Fibroblast of upper back skin (primary cell): Measurements from ENCODE around the gene PAFAH1B2.
"Not testable (repeated sequence)": the region's sequence is repeated elsewhere in the genome, so short reads cannot be mapped to it uniquely, and the experiment has no call there.

Source experiments
- DNase-seq: peaks from one replicate; pipeline ENCODE4 v3.0.0-alpha.2; 2013

Gene PAFAH1B2

GRCh38 chr11:117175781-117176180, 31.7 kb downstream of the PAFAH1B2 start:
- no peak for DNase-seq

DNA sequence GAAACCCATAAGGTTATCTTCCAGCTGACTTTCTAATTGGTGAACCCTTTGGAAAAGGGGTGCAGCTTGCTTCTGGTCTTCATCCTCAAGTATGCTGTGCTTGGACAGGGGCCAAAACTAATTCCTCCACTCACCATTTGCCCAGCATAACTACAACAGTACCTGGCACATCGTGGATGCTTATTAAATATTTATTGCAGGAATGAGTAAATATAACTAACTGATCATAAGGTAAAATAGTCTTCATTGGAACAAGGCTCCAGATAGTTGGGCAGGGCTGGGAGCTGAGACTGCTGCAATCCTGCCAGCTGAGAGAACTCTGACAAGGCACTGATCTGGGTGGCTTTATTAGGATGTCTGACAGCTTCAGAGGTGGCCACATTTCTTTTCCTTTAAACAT, 32.1 kb downstream of the PAFAH1B2 start:
- no peak for DNase-seq

DNA sequence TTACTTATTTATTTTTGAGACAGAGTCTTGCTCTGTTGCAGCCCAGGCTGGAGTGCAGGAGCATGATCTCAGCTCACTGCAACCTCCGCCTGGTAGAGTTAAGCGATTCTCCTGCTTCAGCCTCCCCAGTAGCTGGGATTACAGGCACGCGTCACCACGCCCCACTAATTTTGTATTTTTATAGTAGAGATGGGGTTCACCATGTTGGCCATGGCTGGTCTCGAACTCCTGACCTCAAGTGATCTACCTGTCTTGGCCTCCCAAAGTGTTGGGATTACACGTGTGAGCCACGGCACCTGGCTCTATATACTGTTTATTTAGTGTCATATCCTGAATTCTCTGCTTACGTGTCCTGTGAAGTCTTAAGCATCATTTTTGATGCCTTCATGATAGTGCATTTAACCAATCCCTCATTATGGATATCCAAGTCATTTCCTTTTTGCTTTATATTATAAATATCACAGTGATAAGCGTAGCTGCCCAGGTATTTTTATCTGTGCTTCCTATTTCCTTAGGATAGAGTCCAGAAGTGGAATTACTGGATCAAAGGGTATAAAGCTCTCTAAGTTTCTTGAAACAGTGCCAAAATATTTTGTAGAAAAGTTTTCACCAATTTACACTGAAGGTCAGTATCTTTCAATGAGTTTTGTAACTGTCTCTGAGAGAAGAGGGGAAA, 33.6 kb downstream of the PAFAH1B2 start:
- DNase-seq: no peak

DNA sequence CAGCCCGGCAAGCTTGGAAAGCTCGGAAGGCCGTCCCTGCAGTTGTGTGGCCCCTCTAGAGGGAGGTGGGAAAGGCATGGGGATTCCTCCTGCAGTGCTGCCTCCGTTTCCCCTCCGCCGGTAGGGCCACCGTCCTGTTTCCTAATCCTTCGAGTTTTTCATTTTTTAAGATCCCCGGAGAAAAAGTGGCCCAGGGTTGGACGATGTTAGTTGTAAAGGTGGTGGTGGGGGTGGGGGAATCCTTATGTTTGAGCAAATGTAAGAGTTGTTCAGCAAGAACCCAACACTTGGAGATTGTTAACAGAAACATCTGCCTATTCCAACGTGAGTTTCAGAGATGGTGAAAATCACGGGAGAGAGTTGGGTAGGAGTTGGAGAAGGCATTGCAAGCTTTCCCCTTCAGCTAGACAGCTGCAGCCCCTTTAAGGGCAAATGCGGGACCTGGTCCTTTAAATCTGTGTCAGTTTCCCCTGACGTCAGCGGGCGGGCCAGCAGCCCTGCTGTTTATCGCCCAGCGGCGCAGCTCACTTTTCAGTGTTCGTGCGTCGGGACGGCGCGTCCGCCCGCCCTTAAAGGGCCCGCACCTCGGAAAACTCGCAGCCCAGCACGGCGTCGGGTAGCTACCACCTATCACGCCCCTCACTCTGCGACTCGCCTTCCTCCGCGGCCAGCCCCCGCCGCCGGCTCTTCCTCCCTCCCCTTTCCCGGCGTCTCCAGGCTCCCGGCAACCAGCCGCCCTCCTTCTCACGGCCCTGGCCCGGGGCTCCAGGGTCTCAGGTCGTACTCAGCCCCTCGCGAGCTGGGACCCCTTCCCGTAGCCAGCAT, 34.3 kb downstream of the PAFAH1B2 start, which contains the start of gene SIDT2:
Gene SIDT2 (plus strand): TSS at position 534 of the 825 bp plus-strand sequence. CDS start 521 bp downstream, outside the sequence.
- DNase-seq: peak; percentile 93

GRCh38 chr11:117179048-117179999, 35.2 kb downstream of the PAFAH1B2 start:
- peak; percentile 54 for DNase-seq

DNA sequence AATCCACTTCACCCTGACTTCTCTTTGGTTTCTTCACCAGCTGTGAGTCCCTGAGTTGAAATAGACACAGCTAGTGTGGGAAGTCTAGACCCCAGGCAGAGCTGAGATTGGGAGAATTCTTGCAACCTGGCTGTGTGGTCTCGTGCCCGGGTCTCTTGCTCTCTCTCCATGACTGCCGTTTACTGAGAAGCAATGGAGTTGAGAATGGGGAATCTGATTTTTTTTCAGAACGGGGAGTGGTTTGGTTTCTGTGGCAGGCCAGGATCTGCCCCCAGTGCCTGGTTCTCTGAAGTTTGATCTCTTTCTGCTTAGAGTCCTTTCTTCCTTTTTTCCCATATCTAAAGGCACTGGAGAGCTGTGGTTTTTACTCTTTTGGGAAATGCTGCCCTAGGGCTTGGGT, 35.9 kb downstream of the PAFAH1B2 start:
- peak; percentile 12 for DNase-seq

DNA sequence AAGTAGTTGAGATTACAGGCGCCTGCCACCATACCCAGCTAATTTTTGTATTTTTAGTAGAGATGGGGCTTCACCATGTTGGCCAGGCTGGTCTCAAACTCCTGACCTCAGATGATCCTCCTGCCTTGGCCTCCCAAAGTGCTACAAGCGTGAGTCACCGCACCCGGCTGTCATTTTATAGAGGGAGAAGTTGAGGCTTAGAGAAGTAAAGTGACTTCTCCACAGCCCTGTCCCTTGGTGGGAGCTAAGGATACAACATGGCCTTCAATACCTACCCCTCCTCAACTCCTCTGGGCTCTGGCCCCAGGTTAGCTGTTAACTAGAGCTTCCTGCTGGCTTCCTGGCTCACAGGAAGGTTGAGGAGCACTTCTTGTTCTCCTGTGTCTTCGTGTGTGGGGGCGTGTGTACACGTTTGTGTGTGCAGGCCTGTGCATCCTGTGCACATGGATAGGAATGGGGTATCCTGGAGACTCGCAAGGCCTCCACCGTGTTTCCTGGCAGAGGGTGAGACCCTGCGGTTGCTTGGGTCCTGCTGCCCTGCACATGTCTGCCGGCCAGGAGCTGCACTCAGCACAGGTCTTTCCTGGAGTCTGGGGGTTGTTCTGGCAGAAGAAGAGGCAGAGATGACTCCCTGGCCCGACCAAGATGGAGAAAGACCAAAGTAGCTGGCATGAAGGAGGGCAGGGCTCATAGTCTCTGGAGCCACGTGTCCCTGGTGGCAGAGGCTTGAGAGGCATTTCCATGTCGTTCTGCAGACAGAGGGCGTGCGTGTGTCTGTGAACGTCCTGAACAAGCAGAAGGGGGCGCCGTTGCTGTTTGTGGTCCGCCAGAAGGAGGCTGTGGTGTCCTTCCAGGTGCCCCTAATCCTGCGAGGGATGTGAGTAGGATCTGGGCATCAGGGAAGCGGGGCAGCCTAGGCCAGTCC, 36.8 kb downstream of the PAFAH1B2 start:
- DNase-seq: peak; percentile 62

GRCh38 chr11:117181586-117182550, 37.8 kb downstream of the PAFAH1B2 start:
- DNase-seq: no peak

GRCh38 chr11:117182551-117182935, 38.5 kb downstream of the PAFAH1B2 start:
- DNase-seq: no peak

DNA sequence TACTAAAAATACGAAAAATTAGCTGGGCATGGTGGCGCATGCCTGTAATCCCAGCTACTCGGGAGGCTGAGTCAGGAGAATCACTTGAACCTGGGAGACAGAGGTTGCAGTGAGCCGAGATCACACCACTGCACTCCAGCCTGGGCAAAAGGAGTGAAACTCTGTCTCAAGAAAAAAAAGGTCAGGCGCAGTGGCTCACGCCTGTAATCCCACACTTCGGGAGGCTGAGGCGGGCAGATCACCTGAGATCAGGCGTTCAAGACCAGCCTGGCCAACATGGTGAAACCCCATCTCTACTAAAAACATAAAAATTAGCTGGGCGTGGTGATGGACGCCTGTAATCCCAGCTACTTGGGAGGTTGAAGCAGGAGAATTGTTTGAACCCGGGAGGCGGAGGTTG, 39.1 kb downstream of the PAFAH1B2 start:
- not testable (repeated sequence) for DNase-seq

DNA sequence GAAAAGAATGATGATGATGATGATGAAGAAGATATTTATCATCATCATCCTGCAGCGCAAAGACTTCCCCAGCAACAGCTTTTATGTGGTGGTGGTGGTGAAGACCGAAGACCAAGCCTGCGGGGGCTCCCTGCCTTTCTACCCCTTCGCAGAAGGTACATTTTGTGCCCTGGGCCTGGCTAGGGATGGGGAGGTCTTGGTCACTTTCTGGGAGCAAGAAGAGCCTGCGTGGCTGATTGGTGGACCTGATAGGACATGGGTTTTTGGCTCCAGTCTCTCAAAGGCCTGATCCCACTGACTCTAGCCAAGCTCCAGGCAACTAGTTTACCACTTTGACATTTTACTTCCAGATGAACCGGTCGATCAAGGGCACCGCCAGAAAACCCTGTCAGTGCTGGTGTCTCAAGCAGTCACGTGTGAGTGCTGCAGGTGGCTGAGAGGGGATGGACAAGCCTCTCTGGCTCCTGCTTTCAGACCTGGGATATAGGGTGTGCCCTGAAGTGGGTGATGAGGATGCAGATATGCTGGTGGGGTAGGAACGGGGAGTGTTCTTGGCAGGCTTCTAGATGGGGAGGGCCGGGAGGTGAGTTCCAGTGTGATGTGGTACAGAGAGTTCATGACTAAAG, 39.8 kb downstream of the PAFAH1B2 start:
- DNase-seq: no peak

GRCh38 chr11:117185736-117186430, 41.8 kb downstream of the PAFAH1B2 start:
- no peak for DNase-seq

DNA sequence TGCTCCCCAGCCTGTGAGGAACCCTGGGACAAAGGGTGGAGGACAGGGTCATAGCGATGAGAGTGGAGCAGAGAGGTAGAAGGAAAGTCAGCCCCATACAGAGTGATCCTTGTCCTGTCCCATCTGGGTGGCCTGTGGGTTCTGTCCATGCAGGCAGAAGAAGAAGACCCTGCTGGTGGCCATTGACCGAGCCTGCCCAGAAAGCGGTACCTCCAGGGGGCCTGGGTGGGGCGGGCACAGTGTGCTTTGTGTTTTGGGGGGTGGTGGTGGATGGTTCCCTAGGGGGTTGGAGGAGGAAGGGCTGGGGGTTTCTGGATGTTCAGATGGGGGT, 42.3 kb downstream of the PAFAH1B2 start:
- DNase-seq: no peak

- no peak for DNase-seq
Observed at GRCh38 chr11:117187007-117187406, 42.9 kb downstream of the PAFAH1B2 start.

GRCh38 chr11:117187428-117187798, 43.3 kb downstream of the PAFAH1B2 start:
- DNase-seq: no peak

DNA sequence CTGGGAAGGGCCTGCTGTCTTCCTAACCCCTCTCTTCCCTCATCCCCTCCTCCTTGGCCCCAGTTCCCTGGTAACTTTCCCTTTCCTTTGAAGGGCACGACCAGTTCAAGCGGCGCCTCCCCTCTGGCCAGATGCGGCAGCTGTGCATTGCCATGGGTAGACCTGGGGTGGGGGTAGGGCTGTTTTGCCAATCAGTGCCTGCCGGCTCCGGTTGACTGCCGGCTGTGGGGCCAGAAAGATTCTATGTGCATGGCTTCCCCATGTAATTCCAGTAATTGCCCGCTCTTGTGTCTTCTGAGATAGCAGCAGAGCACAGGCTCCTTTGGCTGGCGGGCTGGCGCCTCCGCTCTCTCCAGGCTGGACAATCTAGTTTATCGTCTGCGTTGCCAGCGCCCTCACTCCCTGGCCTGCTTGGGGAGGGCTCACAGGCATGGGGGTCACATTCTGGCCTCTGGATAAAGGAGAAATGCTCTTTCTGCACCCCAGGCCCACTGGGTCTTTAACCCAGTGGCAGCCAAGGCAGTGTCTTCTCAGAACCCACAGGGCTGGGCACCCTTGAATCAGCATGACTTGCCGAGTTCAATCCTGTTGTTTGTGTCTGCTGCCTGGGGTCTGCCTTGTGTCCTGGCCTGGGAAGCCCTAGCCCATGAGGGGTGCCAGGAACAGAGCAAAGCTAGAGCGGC, 43.9 kb downstream of the PAFAH1B2 start:
- DNase-seq: no peak

GRCh38 chr11:117188620-117189081, 44.6 kb downstream of the PAFAH1B2 start:
- DNase-seq: no peak

- no peak for DNase-seq
Observed at GRCh38 chr11:117189191-117189940, 45.3 kb downstream of the PAFAH1B2 start.
